Mucosa of descending colon (tissue), 3 donors: ENCODE data around the gene WDR5. TPM values are rescaled to one million over a fixed set of nuclear protein-coding genes. Genes with fewer than 3 reads are reported as not detected.

Experiments used
- ATAC-seq: fragments of 200-7000 bp; cut with Tn5 transposase; one replicate; pipeline ENCODE4 v1.9.1; 2020; ENCODE audit warnings: mild to moderate bottlenecking, moderate library complexity
- DNase-seq, 3 donors: peaks; one replicate each; pipeline ENCODE4 v3.0.0-alpha.2; 2020
- H3K36me3 ChIP-seq: fragments of 200-600 bp; one replicate; pipeline ENCODE4 v1.8.0; 2021; ENCODE audit warnings: low read depth, mild to moderate bottlenecking
- H3K4me1 ChIP-seq: fragments of 200-600 bp; one replicate; pipeline ENCODE4 v1.8.0; 2021; ENCODE audit warnings: low read depth, mild to moderate bottlenecking
- H3K4me3 ChIP-seq: fragments of 200-600 bp; one replicate; pipeline ENCODE4 v1.8.0; 2021; ENCODE audit warnings: mild to moderate bottlenecking
- H3K9me3 ChIP-seq: fragments of 200-600 bp; one replicate; pipeline ENCODE4 v1.8.0; 2021; ENCODE audit warnings: mild to moderate bottlenecking
- intact Hi-C, 2 donors: fragments of 100-400 bp; cut with DNase I in 1 of 2; cut with micrococcal nuclease in 1 of 2; formaldehyde crosslinking; loops; one replicate each; pipeline versions ENCODE4 v1.11.0 to v1.11.1; 2022; cut with DNase I, micrococcal nuclease
- total RNA-seq, 3 donors: library from RNA; stranded (reverse); fragmentation: NEBNext Ultra II Directional in 2 of 3; extraction: Animal tissue kit (Norgen Biotek cat#: 25700) in 2 of 3; gene quantifications; one replicate each; pipeline versions ENCODE4 v1.2.1 to v1.2.4, GENCODE V29; 2021 to 2023
- TF ChIP-seq, protein P1 (sequence below): fragments of 200-600 bp; IDR thresholded peaks from one replicate; pipeline ENCODE4 v1.8.0; 2022; ENCODE audit warnings: antibody characterized with exemption, mild to moderate bottlenecking
- donor health status: DM: no; HTN: no; CAD: no; lungs with moderate emphysema.
- donor health status: DM: no; HTN: no; CAD: no.
- donor health status: DM: no; HTN: yes; CAD: no.

The WDR5 gene
- total RNA-seq, 3 donors from 2014 or later = 19.9 to 27.1 (median 24.6) TPM

GRCh38 chr9:134171316-134172197 is 35.7 kb downstream of the WDR5 start:
- H3K4me3 ChIP-seq = no peak overlapping the region
- no peaks in the 10 kb centered on the region for H3K36me3 ChIP-seq
- no peak for ATAC-seq
- H3K4me1 ChIP-seq = peaks cover 4% of the 10 kb centered on the region
- no peaks in the 10 kb centered on the region for H3K9me3 ChIP-seq
- TF ChIP-seq, protein P1, sequence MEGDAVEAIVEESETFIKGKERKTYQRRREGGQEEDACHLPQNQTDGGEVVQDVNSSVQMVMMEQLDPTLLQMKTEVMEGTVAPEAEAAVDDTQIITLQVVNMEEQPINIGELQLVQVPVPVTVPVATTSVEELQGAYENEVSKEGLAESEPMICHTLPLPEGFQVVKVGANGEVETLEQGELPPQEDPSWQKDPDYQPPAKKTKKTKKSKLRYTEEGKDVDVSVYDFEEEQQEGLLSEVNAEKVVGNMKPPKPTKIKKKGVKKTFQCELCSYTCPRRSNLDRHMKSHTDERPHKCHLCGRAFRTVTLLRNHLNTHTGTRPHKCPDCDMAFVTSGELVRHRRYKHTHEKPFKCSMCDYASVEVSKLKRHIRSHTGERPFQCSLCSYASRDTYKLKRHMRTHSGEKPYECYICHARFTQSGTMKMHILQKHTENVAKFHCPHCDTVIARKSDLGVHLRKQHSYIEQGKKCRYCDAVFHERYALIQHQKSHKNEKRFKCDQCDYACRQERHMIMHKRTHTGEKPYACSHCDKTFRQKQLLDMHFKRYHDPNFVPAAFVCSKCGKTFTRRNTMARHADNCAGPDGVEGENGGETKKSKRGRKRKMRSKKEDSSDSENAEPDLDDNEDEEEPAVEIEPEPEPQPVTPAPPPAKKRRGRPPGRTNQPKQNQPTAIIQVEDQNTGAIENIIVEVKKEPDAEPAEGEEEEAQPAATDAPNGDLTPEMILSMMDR = no peak
- DNase-seq = no peak
- intact Hi-C loops = loop anchor here (2.0 to 5.0 kb wide), 2 partner anchors 271 kb away; no protein-coding TSS in a partner anchor

- intact Hi-C loops = loop anchor here in 1 of 2 donors (5.0 kb wide), 1 partner anchor 270 kb away; no protein-coding TSS in a partner anchor
- DNase-seq (peak in 1 of 3 donors; percentile 47), ATAC-seq (no peak)
- H3K4me1 ChIP-seq = peaks cover 4% of the 10 kb centered on the region
- H3K9me3 ChIP-seq = no peaks in the 10 kb centered on the region
- H3K4me3 ChIP-seq = no peak overlapping the region
- TF ChIP-seq, protein P1 = no peak
- no peaks in the 10 kb centered on the region for H3K36me3 ChIP-seq
Observed at GRCh38 chr9:134172198-134173126, 36.6 kb downstream of the WDR5 start.

DNA sequence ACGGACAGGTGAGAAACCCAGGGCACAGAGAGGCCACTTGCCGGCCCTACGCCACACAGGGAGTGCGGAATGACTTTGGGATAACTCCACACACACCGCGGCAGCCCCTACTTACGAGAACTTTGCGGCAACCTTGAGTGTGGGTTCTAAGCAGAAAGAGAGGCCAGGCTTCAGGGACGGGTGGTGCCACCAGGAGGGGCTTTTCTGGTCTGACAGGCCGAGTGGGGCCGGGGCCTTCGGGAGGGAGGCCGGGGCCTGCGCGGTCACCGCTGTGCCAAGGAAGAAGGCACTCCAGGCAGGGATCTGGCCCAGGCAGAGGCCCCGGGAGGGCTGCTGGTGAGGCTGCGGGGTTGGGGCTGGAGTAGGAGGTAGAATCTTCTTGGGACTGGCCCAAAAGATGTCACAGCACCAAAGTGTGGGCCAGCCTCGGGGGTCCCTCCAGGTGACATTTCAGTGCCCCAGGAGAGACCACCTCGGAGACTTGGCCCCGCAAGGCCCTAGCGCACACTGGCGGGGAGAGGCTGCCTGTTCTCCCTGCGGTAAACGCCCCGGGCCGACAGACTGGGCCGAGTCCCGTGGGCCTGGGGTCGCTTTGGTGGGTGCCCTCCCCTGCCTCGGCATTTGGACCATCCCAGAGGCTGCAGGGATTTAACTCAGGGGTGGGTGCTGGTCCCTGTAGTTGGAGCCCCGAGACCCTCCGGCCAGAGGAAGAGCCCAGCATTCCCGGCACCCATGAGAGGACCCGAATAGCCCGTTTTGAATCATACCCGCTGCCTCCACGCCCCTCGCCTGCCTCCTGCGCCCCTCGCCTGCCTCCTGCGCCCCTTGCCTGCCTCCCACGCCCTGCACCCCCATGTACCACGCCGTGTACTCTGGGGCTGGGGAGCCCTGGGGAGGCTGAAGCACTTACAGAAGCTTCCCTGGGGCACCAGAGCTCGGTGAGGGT is 37.5 kb downstream of the WDR5 start:
- no peak overlapping the region for H3K4me3 ChIP-seq
- no peak for ATAC-seq
- intact Hi-C loops = loop anchor here in 1 of 2 donors (5.0 kb wide), 1 partner anchor 269 kb away; no protein-coding TSS in a partner anchor
- TF ChIP-seq, protein P1 = no peak
- H3K36me3 ChIP-seq = no peaks in the 10 kb centered on the region
- DNase-seq = peak in 1 of 3 donors; percentile 47
- H3K4me1 ChIP-seq = peaks cover 4% of the 10 kb centered on the region
- no peaks in the 10 kb centered on the region for H3K9me3 ChIP-seq

GRCh38 chr9:134174073-134174449 is 38.2 kb downstream of the WDR5 start:
- H3K4me3 ChIP-seq = no peak overlapping the region
- H3K36me3 ChIP-seq = no peaks in the 10 kb centered on the region
- no peak for ATAC-seq
- TF ChIP-seq, protein P1 = no peak
- H3K4me1 ChIP-seq = peaks cover 4% of the 10 kb centered on the region
- no peak for DNase-seq
- intact Hi-C loops = loop anchor here in 1 of 2 donors (5.0 kb wide), 1 partner anchor 268 kb away; no protein-coding TSS in a partner anchor
- no peaks in the 10 kb centered on the region for H3K9me3 ChIP-seq
